Mesothelial cell of epicardium (in vitro differentiated cells): ENCODE results near the gene AK9. TPM values are rescaled to one million over a fixed set of nuclear protein-coding genes. Genes with fewer than 3 reads are reported as not detected.

ENCODE experiments used
- DNase-seq, 2 experiments: peaks; one replicate each; pipeline ENCODE4 v3.0.0; 2021; ENCODE audit warnings: low spot score in 2 of 2; ENCODE audit not compliant: unreplicated experiment in 2 of 2
- H3K27ac Mint-ChIP-seq: 2 replicates; pipeline ENCODE4 v1.8.0; 2021; ENCODE audit warnings: mixed read lengths
- H3K27me3 Mint-ChIP-seq: 2 replicates; pipeline ENCODE4 v1.8.0; 2021; ENCODE audit warnings: low read depth, mixed read lengths
- H3K36me3 Mint-ChIP-seq: 2 replicates; pipeline ENCODE4 v1.8.0; 2021; ENCODE audit warnings: mixed read lengths
- H3K4me1 Mint-ChIP-seq: 2 replicates; pipeline ENCODE4 v1.8.0; 2021; ENCODE audit warnings: mixed read lengths
- H3K4me3 Mint-ChIP-seq: 2 replicates; pipeline ENCODE4 v1.8.0; 2021; ENCODE audit warnings: mild to moderate bottlenecking, moderate library complexity, mixed read lengths
- H3K9me3 Mint-ChIP-seq: 2 replicates; pipeline ENCODE4 v1.8.0; 2021; ENCODE audit warnings: mixed read lengths
- CTCF ChIP-seq: fragments of 200-600 bp; sonication (generic); IDR thresholded peaks from one replicate; pipeline ENCODE4 v1.5.0; 2021; ENCODE audit warnings: antibody characterized with exemption; ENCODE audit not compliant: unreplicated experiment
- total RNA-seq: library from RNA; stranded (reverse); gene quantifications from 3 replicates; pipeline ENCODE4 v1.2.1, GENCODE V29; 2021

AK9 gene
- total RNA-seq, 1 donor from 2014 or later, result 6.7 TPM

DNA sequence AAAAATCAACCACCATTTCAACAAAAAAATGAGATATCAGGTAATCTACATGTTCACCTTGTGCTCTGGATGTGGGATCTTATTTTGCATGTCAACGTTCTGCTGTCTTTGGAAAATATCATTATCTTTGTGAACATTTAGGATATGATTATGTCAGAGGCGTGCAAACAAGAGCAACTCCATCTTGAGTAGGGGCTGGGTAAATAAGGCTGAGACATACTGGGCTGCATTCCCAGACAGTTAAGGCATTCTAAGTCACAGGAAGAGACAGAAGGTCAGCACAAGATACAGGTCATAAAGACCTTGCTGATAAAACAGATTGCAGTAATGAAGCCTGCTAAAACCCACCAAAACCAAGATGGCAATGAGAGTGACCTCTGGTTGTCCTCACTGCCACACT, 179.2 kb downstream of the AK9 start:
- H3K36me3 Mint-ChIP-seq, result no peaks in the 10 kb centered on the region
- H3K4me3 Mint-ChIP-seq, result no peak overlapping the region
- H3K27me3 Mint-ChIP-seq, result no peaks in the 10 kb centered on the region
- H3K4me1 Mint-ChIP-seq, result peaks cover 8% of the 10 kb centered on the region
- no peak for DNase-seq
- no peak overlapping the region for H3K27ac Mint-ChIP-seq
- no peak for TF ChIP-seq CTCF
- peaks cover 4% of the 10 kb centered on the region for H3K9me3 Mint-ChIP-seq

DNA sequence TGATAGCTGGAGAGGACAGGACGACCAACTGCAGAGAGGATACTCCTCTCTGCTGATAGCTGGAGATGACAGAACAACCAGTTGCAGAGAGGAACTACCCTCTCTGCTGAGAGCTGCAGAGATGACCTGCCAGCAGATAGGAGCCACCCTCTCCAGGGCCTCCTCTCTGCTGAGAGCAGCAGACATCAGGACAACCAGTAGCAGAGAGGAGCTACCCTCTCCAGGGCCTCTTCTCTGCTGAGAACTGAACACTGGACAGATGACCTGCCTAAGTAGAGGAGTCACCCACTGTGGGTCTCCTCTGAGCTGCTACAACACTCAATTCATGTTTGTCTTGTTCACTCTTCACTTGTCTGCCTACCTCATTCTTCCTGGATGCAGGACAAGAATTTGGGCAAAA, 180.6 kb downstream of the AK9 start:
- H3K27ac Mint-ChIP-seq, result no peak overlapping the region
- peaks cover 4% of the 10 kb centered on the region for H3K9me3 Mint-ChIP-seq
- TF ChIP-seq CTCF, result no peak
- H3K27me3 Mint-ChIP-seq, result no peaks in the 10 kb centered on the region
- DNase-seq, result no peak
- no peaks in the 10 kb centered on the region for H3K36me3 Mint-ChIP-seq
- peaks cover 6% of the 10 kb centered on the region for H3K4me1 Mint-ChIP-seq
- no peak overlapping the region for H3K4me3 Mint-ChIP-seq

DNA sequence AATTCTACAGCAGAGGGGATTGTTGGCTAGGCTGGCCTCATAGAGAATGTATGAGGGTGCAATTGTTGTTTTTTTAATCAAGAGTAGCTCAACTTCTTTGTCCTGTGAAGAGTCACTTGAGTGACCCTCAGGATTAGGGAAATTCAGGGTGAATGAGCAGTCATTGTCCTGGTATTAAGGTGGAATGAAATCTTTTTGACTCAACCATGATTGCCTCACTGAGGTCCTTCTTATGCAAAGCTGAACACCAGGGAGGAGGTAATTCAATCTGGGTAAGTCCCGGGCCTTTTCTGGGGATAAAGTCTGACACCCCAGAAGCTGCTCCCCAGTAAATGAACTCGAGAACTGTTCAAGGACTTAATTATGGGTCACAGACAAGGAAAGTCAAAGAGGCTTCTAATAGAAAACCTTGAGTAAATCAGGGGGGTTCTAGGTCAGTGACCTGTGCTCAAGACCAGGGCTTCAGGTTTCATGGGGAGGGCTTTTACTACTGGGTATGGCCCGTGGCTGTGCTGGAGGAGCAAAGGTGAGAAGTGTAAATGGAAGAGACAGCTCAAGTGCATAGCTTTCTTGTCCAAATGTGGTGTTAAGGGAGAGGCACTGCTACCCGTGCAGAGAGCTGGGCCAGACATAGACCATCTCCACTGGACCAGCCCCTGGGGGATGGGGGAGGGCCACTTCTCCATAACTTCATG, 182.7 kb downstream of the AK9 start:
- no peak overlapping the region for H3K4me3 Mint-ChIP-seq
- no peak for TF ChIP-seq CTCF
- H3K27ac Mint-ChIP-seq, result no peak overlapping the region
- H3K4me1 Mint-ChIP-seq, result peaks cover 11% of the 10 kb centered on the region
- DNase-seq, result no peak
- no peaks in the 10 kb centered on the region for H3K36me3 Mint-ChIP-seq
- H3K27me3 Mint-ChIP-seq, result no peaks in the 10 kb centered on the region
- H3K9me3 Mint-ChIP-seq, result peaks cover 4% of the 10 kb centered on the region

DNA sequence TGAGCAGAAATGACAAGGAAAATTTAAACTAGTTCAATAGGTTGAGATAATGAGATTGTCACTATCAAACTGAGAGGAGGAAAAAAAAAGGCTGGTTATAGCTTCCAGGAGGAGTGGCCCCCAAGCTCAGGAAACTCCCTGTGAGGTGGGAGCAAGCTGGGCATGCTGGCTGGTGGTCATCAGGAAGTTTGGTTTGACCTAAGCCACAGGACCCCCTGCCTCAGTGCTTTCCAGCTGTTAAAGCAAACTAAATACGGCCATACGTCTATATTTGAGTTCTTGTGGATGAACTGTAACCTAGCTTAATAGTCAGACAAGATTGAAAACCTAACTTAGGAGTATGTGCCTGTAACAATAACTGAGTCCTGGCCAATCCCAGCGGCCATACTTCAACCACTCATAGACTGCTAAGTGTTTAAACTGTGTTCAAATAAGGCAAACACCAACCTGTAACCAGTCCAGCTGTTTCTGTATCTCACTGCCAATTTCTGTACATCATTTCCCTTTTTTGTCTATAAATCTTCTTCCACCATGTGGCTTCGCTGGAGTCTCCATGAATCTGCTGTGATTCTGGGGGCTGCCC, 183.4 kb downstream of the AK9 start:
- DNase-seq, result no peak
- TF ChIP-seq CTCF, result no peak
- H3K4me3 Mint-ChIP-seq, result no peak overlapping the region
- H3K27me3 Mint-ChIP-seq, result no peaks in the 10 kb centered on the region
- peaks cover 11% of the 10 kb centered on the region for H3K4me1 Mint-ChIP-seq
- H3K27ac Mint-ChIP-seq, result no peak overlapping the region
- peaks cover 4% of the 10 kb centered on the region for H3K9me3 Mint-ChIP-seq
- no peaks in the 10 kb centered on the region for H3K36me3 Mint-ChIP-seq

- no peak for DNase-seq
- TF ChIP-seq CTCF, result no peak
- Mint-ChIP-seq H3K27me3 (no peaks in the 10 kb centered on the region), H3K4me1 (peaks cover 8% of the 10 kb centered on the region), H3K4me3 (no peak overlapping the region), H3K36me3 (no peaks in the 10 kb centered on the region), H3K9me3 (peaks cover 4% of the 10 kb centered on the region), H3K27ac (no peak overlapping the region)
Measured at GRCh38 chr6:109506841-109507240, 184.2 kb downstream of the AK9 start.
